Fibroblast of lung (primary cell): ENCODE data around the gene RETREG1. TPM values are rescaled to one million over a fixed set of nuclear protein-coding genes. Genes with fewer than 3 reads are reported as not detected.
"Not testable (repeated sequence)": the region's sequence is repeated elsewhere in the genome, so short reads cannot be mapped to it uniquely, and the experiment has no call there.

ENCODE experiments used
- DNase-seq, 2 donors: peaks; one replicate each; pipeline versions ENCODE4 v3.0.0 to v3.0.0-alpha.2; 2010; ENCODE audit warnings: low read depth in 2 of 2
- H2AFZ ChIP-seq: 2 replicates; pipeline ENCODE4 v1.5.1; 2012; ENCODE audit warnings: low read length, control low read depth, inconsistent platforms
- H3K27ac ChIP-seq: 2 replicates; pipeline ENCODE4 v1.5.1; 2011; ENCODE audit warnings: low read length, control low read depth; ENCODE audit not compliant: insufficient read depth
- H3K27me3 ChIP-seq: 2 replicates; pipeline ENCODE4 v1.5.1; 2011; ENCODE audit warnings: mild to moderate bottlenecking, low read length; ENCODE audit not compliant: control insufficient read depth, insufficient read depth
- H3K36me3 ChIP-seq: 2 replicates; pipeline ENCODE4 v1.5.1; 2011; ENCODE audit warnings: low read length; ENCODE audit not compliant: control insufficient read depth, insufficient read depth
- H3K4me1 ChIP-seq: 2 replicates; pipeline ENCODE4 v1.5.1; 2011; ENCODE audit warnings: low read length; ENCODE audit not compliant: control insufficient read depth, insufficient read depth; ENCODE audit errors: extremely low read depth
- H3K4me2 ChIP-seq: 2 replicates; pipeline ENCODE4 v1.5.1; 2011; ENCODE audit warnings: low read length, control low read depth; ENCODE audit not compliant: insufficient read depth; ENCODE audit errors: extremely low read depth
- H3K4me3 ChIP-seq, 4 experiments: fragments of 200-600 bp in 1 of 4; sonication (generic) in 1 of 4; replicated peaks in 1 of 4; 2 replicates each; pipeline ENCODE4 v1.5.1; 2011 to 2016; ENCODE audit warnings: low read length in 4 of 4, low read depth in 3 of 4, mild to moderate bottlenecking in 3 of 4, control low read depth in 2 of 4, inconsistent platforms in 1 of 4, mixed read lengths in 1 of 4; ENCODE audit not compliant: insufficient read depth in 1 of 4; ENCODE audit errors: control extremely low read depth in 1 of 4
- H3K79me2 ChIP-seq: 2 replicates; pipeline ENCODE4 v1.5.1; 2012; ENCODE audit warnings: mild to moderate bottlenecking, low read length, inconsistent platforms; ENCODE audit not compliant: control insufficient read depth, insufficient read depth
- H3K9ac ChIP-seq: 2 replicates; pipeline ENCODE4 v1.5.1; 2011; ENCODE audit warnings: mild to moderate bottlenecking, low read length, control low read depth; ENCODE audit not compliant: insufficient read depth
- H3K9me3 ChIP-seq: 2 replicates; pipeline ENCODE4 v1.5.1; 2012; ENCODE audit warnings: low read depth, low read length; ENCODE audit not compliant: control insufficient read depth, insufficient read depth
- H4K20me1 ChIP-seq: 2 replicates; pipeline ENCODE4 v1.5.1; 2011; ENCODE audit warnings: low read length; ENCODE audit not compliant: control insufficient read depth, insufficient read depth; ENCODE audit errors: extremely low read depth
- CTCF ChIP-seq, 2 donors: IDR thresholded peaks in 1 of 2; conservative IDR thresholded peaks in 1 of 2; 1 replicate in 1 of 2; 2 replicates in 1 of 2; pipeline ENCODE4 v1.5.1; 2011 to 2012; ENCODE audit warnings: low read length in 2 of 2, control low read depth in 1 of 2, inconsistent platforms in 1 of 2, low read depth in 1 of 2, mild to moderate bottlenecking in 1 of 2
- EZH2 ChIP-seq: IDR thresholded peaks from 2 replicates; pipeline ENCODE4 v1.5.1; 2012; ENCODE audit warnings: low read length, control low read depth, mild to moderate bottlenecking; ENCODE audit errors: missing control alignments
- polyA plus RNA-seq, 2 donors: library from polyadenylated mRNA; depleted of rRNA in 1 of 2; stranded (reverse) in 1 of 2; unstranded in 1 of 2; fragments of >200 nt; gene quantifications; 2 replicates each; pipeline ENCODE4 v1.2.1, GENCODE V29; 2011 to 2012; ENCODE audit warnings: missing spikeins in 1 of 2
- total RNA-seq: library from RNA; depleted of rRNA; stranded (reverse); fragments of >200 nt; gene quantifications from 2 replicates; pipeline ENCODE4 v1.2.1, GENCODE V29; 2014

RETREG1 gene
- total and polyA plus RNA-seq, 2 donors (not counting 1 experiment from before 2014, with no cell fraction given) = 0.41 to 0.99 TPM

GRCh38 chr5:16542236-16542635 lies 74.6 kb downstream of the RETREG1 start:
- Histone ChIP-seq H4K20me1 (no peaks in the 10 kb centered on the region), H3K36me3 (no peaks in the 10 kb centered on the region), H3K27me3 (no peaks in the 10 kb centered on the region), H3K27ac (no peak overlapping the region), H3K9ac (no peak overlapping the region), H3K4me1 (peaks cover 13% of the 10 kb centered on the region), H3K9me3 (no peaks in the 10 kb centered on the region), H2AFZ (no peak overlapping the region), H3K79me2 (no peaks in the 10 kb centered on the region), H3K4me2 (no peak overlapping the region), H3K4me3 (no peak overlapping the region)
- TF ChIP-seq EZH2 (no peak), CTCF (conservative IDR thresholded peaks at IDR 0.05 in 1 of 2, IDR thresholded peaks at IDR 0.05 in 1 of 2; ENCODE audit: low read depth in 1 of 2, low read length in 2 of 2) (no peak)
- DNase-seq = no peak

GRCh38 chr5:16541592-16541991 lies 75.2 kb downstream of the RETREG1 start:
- H3K4me1 ChIP-seq = peaks cover 13% of the 10 kb centered on the region
- not testable (repeated sequence) for H3K36me3 ChIP-seq, H3K4me2 ChIP-seq, H3K4me3 ChIP-seq, H4K20me1 ChIP-seq, H3K9ac ChIP-seq, H3K27me3 ChIP-seq, DNase-seq, H2AFZ ChIP-seq, H3K79me2 ChIP-seq, H3K9me3 ChIP-seq, H3K27ac ChIP-seq

- no peak overlapping the region for H2AFZ ChIP-seq
- H3K4me3 ChIP-seq = no peak overlapping the region
- H3K4me1 ChIP-seq = peaks cover 13% of the 10 kb centered on the region
- TF ChIP-seq EZH2 (no peak), CTCF (conservative IDR thresholded peaks at IDR 0.05 in 1 of 2, IDR thresholded peaks at IDR 0.05 in 1 of 2; ENCODE audit: low read depth in 1 of 2, low read length in 2 of 2) (no peak)
- no peak overlapping the region for H3K4me2 ChIP-seq
- no peak overlapping the region for H3K9ac ChIP-seq
- no peaks in the 10 kb centered on the region for H3K9me3 ChIP-seq
- no peaks in the 10 kb centered on the region for H3K27me3 ChIP-seq
- no peaks in the 10 kb centered on the region for H4K20me1 ChIP-seq
- DNase-seq = peak; percentile 37 to 90
- H3K79me2 ChIP-seq = no peaks in the 10 kb centered on the region
- no peaks in the 10 kb centered on the region for H3K36me3 ChIP-seq
- H3K27ac ChIP-seq = peak overlapping the region; percentile 40
These were observed 76.4 kb downstream of the RETREG1 start for GRCh38 chr5:16540421-16540820.
